Myocyte (in vitro differentiated cells): ENCODE measurements around the gene USF1. TPM values are rescaled to one million over a fixed set of nuclear protein-coding genes. Genes with fewer than 3 reads are reported as not detected.
"Not testable (repeated sequence)": the region's sequence is repeated elsewhere in the genome, so short reads cannot be mapped to it uniquely, and the experiment has no call there.

Source experiments
- DNase-seq: peaks from one replicate; pipeline ENCODE4 v3.0.0-alpha.2; 2012; ENCODE audit warnings: low read depth
- total RNA-seq: library from RNA; depleted of rRNA; stranded (reverse); fragments of >200 nt; gene quantifications from 2 replicates; pipeline ENCODE4 v1.2.3, GENCODE V29; 2014

USF1 gene
- total RNA-seq, 1 donor from 2014 or later = 58.0 TPM

GRCh38 chr1:161079436-161080110, 33.8 kb upstream of the USF1 start:
- no peak for DNase-seq

GRCh38 chr1:161077426-161077825, 31.6 kb upstream of the USF1 start:
- DNase-seq = no peak

GRCh38 chr1:161076410-161076809, 30.6 kb upstream of the USF1 start:
- no peak for DNase-seq

GRCh38 chr1:161074676-161075368, 29.0 kb upstream of the USF1 start:
- DNase-seq = no peak

- no peak for DNase-seq
These were observed 27.8 kb upstream of the USF1 start for GRCh38 chr1:161073474-161074121.

GRCh38 chr1:161072751-161073449, 27.1 kb upstream of the USF1 start:
- DNase-seq = no peak

GRCh38 chr1:161071886-161072371, 26.2 kb upstream of the USF1 start:
- peak; percentile 40 for DNase-seq

GRCh38 chr1:161070761-161071160, 25.0 kb upstream of the USF1 start:
- no peak for DNase-seq

GRCh38 chr1:161069731-161070270, 24.0 kb upstream of the USF1 start, which contains the start of gene ARHGAP30:
Gene ARHGAP30, minus strand, starts transcription at chr1:161069891. Its CDS starts 267 bp downstream, at chr1:161069624.
- DNase-seq = no peak

- no peak for DNase-seq
These were observed 23.5 kb upstream of the USF1 start for GRCh38 chr1:161069241-161069640.

- no peak for DNase-seq
These were observed 22.8 kb upstream of the USF1 start for GRCh38 chr1:161068306-161069234.

- DNase-seq = no peak
These were observed 20.9 kb upstream of the USF1 start for GRCh38 chr1:161066694-161067093.

- DNase-seq = not testable (repeated sequence)
These were observed 19.9 kb upstream of the USF1 start for GRCh38 chr1:161065681-161066080.

GRCh38 chr1:161063936-161064335, 18.2 kb upstream of the USF1 start:
- DNase-seq = not testable (repeated sequence)

GRCh38 chr1:161061419-161061818, 15.6 kb upstream of the USF1 start:
- DNase-seq = no peak

- no peak for DNase-seq
These were observed 13.5 kb upstream of the USF1 start for GRCh38 chr1:161059293-161059692.

GRCh38 chr1:161054805-161055204, 9.0 kb upstream of the USF1 start:
- no peak for DNase-seq

- DNase-seq = no peak
These were observed 8.5 kb upstream of the USF1 start for GRCh38 chr1:161054232-161054631.

GRCh38 chr1:161052899-161053298, 7.1 kb upstream of the USF1 start:
- DNase-seq = no peak

- DNase-seq = no peak
These were observed 5.4 kb upstream of the USF1 start for GRCh38 chr1:161051219-161051618.
